DND-41 (cell line): ENCODE results near the gene CXCL9.
"Not testable (repeated sequence)": the region's sequence is repeated elsewhere in the genome, so short reads cannot be mapped to it uniquely, and the experiment has no call there.

Source experiments
- EZH2 ChIP-seq: IDR thresholded peaks from 3 replicates; pipeline ENCODE4 v1.6.1; 2012; ENCODE audit warnings: borderline replicate concordance, low read depth, mild to moderate bottlenecking, moderate library complexity, low read length, inconsistent platforms; ENCODE audit not compliant: severe bottlenecking
- TF ChIP-seq, protein P1 (sequence below): IDR thresholded peaks from 2 replicates; pipeline ENCODE4 v1.5.1; 2012; ENCODE audit warnings: borderline replicate concordance, low read length, moderate library complexity, mild to moderate bottlenecking; ENCODE audit not compliant: poor library complexity, severe bottlenecking; ENCODE audit errors: extremely low read depth

DNA sequence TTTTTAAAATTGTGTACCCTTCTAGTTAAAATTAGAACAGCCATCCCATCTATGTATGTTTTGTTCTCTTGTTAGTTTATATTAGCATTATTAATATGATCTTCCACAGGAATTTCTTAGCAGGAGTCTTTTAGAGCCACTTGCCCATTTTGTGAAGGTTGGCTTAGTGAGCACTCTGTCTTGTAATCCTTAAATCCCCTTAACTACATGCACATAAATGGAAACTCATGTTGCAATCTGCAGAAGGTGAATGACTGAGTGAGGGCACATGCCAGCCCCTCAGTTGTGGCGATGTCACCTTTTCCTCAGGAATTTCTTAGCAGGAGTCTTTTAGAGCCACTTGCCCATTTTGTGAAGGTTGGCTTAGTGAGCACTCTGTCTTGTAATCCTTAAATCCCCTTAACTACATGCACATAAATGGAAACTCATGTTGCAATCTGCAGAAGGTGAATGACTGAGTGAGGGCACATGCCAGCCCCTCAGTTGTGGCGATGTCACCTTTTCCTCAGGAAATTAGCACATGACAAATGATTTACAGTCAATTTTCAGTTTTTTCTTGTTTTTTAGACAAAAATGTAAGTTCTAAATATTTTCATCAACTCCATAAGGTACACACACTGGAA lies 8.7 kb downstream of the CXCL9 start:
- TF ChIP-seq, protein P1, sequence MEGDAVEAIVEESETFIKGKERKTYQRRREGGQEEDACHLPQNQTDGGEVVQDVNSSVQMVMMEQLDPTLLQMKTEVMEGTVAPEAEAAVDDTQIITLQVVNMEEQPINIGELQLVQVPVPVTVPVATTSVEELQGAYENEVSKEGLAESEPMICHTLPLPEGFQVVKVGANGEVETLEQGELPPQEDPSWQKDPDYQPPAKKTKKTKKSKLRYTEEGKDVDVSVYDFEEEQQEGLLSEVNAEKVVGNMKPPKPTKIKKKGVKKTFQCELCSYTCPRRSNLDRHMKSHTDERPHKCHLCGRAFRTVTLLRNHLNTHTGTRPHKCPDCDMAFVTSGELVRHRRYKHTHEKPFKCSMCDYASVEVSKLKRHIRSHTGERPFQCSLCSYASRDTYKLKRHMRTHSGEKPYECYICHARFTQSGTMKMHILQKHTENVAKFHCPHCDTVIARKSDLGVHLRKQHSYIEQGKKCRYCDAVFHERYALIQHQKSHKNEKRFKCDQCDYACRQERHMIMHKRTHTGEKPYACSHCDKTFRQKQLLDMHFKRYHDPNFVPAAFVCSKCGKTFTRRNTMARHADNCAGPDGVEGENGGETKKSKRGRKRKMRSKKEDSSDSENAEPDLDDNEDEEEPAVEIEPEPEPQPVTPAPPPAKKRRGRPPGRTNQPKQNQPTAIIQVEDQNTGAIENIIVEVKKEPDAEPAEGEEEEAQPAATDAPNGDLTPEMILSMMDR: not testable (repeated sequence)
- TF ChIP-seq EZH2: not testable (repeated sequence)
